Measurements from ENCODE around the gene CEBPG.

CEBPG gene

DNA sequence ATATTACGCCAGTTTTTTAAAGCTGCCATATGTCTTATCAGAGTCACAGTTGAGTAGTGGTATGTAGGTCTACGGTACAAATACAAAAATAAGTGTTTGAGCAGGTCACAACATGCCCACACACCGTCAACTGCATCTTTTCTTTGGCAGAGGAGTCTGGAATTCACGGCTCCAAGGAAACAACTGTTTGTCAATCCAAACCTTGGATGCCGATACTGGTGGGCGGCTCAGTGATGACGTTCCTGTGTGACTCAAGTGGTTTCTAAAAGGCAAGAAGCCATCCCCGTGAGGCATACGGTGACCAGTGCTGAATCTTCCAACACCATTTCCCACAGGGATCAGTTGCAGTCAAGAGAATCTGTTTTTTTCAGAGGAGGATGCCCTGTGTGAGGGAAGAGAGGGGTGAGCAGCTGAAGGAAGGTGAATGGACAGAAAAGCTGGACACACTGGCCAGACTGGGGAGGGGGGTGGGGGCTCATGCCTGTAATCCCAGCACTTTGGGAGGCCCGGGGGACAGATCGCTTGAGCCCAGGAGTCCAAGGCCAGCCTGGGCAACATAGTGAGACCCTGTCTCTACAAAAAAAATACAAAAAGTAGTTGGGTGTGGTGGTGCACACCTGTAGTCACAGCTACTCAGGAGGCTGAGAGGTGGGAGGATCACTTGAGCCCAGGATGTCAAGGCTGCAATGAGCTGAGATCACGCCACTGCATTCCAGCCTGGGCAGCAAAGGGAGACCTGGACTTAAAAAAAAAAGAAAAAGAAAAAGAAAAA is 22.8 kb upstream of the CEBPG start:
- DNase-seq (ENCODE audit: low read depth): no peak

DNA sequence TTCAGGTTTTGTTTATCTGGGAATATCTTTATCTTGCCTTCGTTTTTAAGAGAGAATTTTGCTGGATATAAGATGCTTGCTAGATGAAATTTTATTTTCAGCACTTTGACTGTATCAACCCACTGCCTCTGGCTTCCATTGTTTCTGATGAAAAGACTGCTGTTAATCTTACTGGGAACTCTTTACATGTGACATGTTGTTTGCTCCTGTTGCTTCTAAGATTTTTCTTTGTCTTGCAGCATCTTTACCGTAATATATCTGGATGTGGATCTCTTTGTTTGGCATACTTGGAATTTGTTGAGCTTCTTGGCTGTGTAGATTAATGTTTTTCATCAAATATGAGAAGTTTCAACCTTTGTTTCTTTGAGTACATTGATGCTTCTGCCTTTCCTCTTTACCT is 18.0 kb upstream of the CEBPG start:
- no peak for DNase-seq (ENCODE audit: low read depth)

DNA sequence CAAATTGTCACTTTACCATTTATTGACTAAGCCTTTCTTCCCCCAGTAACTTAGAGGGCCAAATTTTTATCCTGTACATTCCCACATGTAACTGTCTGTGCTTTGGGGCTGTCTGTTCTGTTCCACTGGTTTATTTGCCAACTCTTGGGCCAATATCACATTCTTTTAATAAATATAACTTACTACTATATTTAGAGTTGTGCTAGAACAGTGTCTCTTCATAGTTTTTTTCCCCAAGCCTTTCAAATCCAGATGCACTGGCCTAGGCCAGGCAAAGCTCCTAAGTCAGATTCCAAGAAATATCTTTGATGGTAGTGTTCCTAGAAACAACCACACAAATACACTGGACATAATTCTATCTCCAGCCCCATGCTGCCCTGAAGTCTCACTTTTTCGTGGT is 16.0 kb upstream of the CEBPG start:
- DNase-seq (ENCODE audit: low read depth): no peak

DNA sequence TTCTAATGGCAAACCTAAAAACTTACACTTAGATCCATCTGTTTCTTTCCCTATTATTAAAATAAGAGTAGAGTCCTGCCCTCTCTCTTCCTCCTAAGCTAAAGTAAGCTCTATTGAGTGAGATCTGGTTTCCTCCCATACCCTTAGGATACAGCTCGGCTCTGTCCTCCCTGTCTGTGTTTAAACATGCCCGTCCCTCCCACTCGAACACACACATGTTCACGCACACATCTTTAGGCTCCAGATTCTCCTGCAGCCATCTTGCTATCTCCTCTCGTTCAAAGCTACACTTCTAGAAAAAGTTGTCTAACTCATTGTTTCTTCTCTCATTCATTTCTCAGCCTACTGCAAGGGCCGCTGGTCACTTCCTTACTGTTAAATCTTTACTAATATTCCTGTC is 15.1 kb upstream of the CEBPG start:
- DNase-seq (ENCODE audit: low read depth): no peak

DNA sequence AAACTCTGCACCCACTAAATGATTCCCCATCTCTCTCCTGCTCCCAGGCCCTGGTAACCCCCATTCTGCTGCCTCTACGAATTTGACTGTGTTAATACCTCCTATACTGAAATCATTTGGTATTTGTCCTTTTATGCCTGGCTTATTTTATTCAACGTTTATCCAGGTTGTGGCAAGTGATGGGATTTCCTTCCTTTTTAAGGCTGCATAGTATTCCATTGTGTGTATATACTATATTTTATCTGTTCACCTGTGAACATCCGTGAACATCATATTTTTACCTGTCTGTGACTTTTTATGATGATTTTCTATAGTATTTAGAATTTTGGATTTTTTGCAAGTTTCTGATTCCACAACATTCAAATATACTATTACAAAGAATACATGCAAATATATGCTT is 13.9 kb upstream of the CEBPG start:
- no peak for DNase-seq (ENCODE audit: low read depth)

DNA sequence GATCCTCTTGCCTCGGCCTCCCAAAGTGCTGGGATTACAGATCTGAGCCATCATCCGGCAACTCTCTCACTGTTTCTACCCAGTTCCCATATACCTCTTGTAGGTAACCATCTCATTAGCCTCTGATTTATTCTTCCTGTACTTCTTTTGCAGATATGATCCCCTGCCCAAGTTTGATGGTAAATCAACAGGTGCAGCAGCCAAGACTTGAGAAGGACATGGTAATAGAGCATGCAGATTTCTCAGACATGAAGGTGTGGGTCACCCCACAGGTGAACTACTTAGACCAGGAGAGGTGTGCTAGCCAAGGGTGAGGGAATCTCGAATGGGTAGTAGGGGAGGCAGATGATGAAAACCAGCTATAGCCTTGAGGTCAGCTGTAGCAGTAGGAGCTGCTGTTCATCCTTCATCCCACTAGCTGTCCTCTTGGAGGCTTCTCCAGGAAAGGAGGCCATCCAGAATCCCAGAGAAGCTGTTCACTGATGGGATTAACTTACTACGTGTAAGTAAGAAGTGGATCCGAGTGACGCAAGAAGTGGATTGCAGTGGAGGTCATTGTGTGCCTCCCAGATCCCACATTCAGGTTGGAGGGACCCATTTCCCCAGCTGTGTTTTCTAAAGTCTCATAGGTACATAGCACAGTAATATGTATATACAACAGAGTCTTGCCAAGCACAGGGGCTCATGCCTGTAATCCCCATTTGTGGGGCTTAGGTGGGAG is 10.8 kb upstream of the CEBPG start:
- no peak for DNase-seq (ENCODE audit: low read depth)

DNA sequence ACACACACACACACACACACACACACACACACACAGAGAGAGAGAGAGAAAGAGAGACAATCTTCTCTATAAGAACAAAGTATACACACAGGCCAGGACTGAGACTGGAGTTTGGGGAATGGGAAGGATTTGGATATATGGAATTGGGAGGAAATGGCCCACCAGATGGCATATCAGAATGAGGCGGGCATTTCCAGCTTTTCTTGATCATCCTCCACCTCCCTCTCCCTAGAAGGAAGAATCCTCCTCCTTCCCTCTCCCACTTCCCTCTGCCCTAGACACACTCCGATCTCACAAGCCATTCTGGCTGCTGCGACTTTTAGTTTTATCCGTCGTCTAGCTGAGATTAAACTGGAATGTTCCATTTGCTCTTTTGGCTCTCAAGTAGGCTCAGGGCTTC is 10.0 kb upstream of the CEBPG start:
- DNase-seq (ENCODE audit: low read depth): no peak

DNA sequence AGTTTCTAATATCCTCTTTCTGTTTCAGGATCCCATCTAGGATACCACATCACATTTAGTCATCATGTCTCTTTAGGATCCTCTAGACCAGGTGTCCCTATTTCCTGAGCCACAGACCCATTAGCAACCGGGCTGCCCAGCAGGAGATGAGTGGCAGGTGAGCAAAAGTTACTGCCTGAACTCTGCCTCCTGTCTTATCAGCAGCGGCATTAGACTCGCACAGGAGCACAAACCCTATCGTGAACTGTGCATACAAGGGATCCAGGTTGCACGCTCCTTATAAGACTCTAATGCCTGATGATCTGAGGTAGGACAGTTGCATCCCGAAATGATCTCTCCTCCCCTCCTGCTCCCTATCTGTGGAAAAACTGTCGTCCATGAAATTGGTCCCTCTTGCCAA is 7.8 kb upstream of the CEBPG start:
- no peak for DNase-seq (ENCODE audit: low read depth)

DNA sequence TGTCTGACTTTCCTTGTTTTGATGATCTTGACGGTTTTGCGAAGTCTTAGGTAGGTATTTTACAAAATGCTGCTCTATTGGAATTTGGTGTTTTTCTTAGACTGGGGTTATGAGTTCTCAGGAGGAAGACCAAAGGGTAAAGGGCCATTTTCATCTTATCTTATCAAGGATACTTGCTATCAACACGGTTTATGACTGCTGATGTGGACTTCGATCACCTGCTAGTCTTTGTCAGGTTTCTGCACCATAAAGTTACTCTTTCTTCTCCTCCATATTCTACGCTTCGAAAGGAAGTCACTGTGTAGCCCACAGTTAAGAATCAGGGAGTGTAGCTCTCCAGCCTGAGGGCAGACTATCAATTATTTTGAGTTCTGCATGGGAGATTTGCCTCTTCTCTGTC is 7.4 kb upstream of the CEBPG start:
- DNase-seq (ENCODE audit: low read depth): no peak

DNA sequence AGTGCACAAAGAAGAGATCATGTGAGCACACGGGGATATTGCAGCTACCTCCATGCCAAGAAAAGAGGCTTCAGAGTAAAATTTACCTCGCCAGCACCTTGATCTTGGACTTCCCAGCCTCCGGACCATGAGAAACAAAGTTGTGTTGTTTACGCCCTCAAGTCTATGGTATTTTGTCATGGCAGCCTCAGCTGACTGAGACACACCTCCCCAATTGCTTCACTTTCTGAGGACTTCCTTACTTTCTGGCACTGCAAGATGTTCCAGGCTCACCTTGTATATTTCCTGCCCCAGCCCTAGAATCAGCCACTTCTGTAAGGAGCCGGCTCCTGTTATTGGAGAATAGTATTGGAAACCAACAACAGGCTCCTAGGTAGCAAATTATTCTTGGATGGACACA is 6.6 kb upstream of the CEBPG start:
- no peak for DNase-seq (ENCODE audit: low read depth)

DNA sequence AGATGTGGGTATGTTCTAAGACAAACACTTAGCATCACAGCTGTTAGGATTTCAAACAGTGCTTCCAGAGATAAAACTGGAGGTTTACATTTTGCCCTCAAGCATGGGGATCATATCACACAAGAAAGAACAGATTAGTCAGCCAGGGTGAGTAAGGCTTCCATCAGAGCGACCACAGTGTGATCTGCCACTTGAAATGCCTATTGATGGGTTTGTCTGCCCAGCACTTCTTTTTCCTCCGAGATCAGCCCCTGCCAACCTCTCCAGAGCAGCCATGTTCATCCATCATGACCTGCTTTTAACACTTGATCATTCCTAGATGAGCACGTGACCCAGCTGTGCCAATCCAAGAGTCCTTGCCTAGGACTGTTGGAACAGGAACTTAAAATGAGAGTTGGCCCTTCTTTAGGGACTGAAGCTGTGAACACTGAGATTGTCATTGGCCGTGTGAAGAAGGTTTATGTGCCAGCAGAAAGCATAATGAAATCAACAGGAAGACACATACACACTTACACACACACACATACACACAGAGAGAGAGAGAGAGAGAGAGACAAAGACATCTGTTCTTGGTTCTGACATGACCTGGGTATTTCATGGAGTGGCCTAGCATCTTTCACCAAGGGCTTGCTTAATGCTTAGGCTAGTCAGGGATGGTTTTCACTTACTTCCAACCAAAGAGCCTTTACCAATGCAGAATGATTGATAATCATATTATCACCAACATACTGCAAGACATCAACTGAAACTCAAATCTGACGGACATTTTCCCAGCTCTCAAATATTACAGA is 5.2 kb upstream of the CEBPG start:
- DNase-seq (ENCODE audit: low read depth): no peak

DNA sequence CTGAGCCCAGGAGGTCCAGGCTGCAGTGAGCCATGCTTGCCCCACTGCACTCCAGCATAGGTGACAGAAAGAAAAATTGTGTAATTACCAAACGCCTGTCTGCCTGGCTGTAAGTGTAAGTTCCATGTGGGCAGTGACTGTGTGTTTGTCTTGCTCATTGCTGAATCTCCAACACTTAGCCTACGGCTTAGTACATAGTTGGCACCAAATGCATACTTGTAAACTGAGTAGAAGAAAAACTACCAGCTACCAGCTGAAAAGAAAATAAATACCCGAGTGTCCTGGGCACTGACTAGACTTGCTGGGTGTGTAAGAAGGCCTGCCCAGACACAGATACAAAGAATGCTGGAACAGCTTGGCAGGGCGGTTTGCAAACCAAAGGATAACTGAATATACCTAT is 2.7 kb upstream of the CEBPG start:
- no peak for DNase-seq (ENCODE audit: low read depth)

DNA sequence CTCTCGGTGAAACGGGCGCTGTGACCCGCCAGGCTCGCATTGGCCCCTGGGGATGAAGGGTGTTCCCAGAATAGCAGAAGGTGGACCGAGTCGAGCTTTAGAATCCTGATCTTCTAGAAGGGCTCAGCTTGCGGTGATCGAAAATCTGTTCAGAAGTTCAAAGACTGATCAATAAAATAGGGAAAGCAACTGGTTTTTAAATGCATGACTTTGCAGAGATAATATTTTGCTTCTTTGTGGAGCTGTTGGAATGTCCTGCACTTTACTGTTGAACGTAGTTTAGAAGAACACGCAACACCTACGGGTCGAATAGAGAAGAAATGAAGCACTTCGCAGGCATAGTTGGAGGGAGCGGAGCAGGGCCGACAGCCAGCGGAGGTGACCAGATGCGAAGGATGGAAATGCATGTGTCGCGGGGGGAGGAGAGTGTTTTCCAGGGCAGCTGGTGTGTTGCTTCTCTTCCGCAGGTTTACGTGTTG is 766 bp downstream of the CEBPG start:
- no peak for DNase-seq (ENCODE audit: low read depth)

DNA sequence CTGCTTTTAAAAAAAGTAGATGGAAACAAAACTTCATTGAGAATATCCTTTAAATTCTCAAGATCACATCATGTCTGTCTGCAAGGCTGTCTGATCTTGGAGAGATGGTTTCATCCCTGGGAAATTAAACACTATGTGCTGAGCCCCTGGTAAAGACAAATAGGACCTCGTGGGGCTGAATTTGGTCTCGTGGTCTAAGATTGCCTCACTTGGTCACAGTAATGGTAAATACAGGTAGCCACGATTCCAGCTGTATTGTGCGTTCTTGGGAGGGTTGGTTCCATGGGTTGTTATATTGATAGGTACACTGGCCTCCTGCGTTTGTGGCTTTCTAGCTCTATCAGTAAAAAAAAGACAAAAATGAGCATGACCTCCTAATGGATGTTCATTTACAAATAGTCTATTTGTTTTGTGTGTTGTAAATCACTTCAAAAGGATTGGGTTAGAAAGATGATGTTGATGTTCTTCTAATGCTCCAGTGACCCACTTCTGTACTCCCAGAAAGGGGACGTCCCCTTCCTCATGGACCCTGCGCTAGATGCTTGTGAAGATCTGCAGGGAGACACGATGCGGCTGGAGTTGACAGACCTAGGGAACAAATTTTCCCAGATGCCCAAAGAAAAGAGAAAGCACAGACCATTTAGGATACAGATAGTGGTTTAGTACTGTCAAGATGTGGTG is 1.8 kb downstream of the CEBPG start:
- DNase-seq (ENCODE audit: low read depth): no peak

DNA sequence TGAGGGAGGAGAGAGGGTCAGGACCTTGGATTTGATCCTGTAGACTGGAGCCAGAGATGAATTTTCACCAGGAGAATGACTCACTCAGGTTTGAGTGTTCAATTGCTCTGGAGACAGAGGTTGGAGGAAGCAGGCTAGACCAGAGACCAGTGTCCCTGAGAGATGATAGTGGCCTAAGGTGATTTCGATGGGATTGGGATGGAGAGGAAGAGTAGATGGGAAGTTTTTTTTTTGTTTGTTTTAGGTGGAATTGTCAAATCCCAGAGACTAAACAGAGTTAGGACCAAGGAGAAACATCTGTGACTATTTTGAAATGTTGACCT is 2.3 kb downstream of the CEBPG start:
- DNase-seq (ENCODE audit: low read depth): no peak

DNA sequence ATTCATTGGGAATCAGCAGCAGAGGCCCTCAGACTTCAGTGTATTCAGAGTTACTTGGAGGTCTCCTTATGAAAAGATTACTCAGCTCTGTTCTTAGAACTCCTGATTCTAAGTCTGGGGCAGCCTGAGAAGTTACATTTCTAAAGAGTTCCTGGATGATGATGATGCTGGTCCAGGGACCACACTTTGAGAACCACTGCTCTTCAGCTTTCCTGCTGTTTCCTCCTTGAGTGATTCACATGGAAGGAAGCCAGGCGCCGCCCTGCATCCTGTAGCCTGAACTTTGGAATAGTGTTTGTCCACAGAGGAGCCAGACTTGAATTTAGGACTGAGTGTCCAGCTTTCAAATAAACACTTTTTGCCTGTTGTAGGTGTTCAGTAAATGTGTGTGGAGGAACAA is 2.9 kb downstream of the CEBPG start:
- no peak for DNase-seq (ENCODE audit: low read depth)

DNA sequence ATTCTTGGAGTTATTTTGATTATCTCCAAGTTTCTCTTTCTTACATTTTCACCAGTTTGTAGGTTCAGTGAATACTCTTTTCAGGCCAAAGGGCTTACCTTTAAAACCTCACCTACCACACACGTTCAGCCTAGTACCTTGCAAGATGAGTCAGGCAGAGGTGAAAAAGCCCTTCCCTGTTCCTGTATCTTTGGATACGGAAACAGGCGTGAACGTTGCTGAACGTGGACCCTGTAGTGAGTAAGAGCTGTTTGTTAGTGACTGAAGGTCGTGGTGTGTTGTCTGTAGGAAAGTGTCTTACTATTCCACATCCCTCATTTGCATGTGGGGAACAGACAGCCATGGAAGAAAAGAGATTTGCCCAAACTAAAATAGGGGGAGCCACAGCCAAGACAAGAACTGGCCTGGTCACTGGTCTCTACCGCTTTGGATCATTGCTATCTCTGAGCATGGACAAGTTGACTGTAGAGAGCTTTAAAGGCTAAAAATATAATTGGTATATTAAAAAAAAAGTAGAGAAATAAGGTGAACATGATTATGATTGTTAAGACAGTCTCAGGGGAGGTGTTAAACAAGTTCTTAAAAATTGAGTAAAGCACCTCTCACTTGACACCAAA is 3.5 kb downstream of the CEBPG start:
- no peak for DNase-seq (ENCODE audit: low read depth)

DNA sequence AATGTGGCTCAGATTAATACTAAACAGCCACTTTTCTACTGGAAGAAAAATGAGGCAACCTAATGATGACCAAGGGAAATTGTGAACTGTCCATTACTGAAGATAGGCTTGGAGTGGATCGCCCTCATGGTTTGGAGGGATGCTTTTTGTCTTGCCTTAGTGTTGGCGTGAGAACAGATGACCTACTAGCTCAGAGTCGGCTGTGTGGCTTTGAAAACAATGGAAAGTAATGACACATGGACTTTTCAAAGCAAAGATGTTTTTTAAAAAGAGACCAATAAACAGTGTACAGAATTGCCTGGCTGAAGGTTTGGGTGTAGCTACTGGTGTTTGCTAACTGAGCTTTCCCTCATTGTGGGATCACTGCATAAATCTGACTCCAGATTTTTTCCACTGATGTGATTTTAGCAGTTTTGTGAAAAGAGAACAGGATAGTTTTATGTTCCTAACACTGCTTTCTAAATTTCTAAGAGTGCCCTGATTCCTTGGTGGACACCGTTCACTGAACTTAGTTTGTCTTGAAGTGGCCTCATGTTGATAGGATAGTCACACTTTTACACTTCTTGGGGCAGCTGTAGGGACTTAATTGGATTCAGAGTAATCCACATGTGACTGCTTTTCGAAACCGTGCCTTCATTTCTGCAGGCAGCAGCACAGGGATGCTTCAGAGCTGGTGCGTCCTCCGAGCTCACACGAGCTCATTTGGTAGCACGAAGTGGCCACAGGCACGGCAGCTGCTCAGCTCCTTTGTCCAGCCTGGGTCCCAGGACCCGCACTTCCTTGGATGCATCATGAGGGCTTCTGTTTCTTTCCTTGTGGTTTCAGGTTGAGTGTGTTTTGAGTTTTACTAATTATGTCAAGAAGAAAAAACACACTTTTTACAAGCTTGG is 4.3 kb downstream of the CEBPG start:
- no peak for DNase-seq (ENCODE audit: low read depth)

DNA sequence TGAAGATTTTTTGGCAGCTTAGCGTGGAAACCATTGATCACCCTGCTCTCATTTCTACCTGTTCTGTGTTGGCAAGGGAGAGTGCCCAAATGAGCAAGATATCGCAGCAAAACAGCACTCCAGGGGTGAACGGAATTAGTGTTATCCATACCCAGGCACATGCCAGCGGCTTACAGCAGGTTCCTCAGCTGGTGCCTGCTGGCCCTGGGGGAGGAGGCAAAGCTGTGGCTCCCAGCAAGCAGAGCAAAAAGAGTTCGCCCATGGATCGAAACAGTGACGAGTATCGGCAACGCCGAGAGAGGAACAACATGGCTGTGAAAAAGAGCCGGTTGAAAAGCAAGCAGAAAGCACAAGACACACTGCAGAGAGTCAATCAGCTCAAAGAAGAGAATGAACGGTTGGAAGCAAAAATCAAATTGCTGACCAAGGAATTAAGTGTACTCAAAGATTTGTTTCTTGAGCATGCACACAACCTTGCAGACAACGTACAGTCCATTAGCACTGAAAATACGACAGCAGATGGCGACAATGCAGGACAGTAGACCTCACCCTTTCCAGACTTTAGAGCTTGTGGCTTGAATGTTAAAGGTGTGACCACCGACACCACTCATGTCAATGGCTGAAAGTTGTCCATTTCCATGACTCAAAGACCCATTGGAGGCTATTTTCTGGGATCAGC is 5.8 kb downstream of the CEBPG start:
- DNase-seq (ENCODE audit: low read depth): no peak

DNA sequence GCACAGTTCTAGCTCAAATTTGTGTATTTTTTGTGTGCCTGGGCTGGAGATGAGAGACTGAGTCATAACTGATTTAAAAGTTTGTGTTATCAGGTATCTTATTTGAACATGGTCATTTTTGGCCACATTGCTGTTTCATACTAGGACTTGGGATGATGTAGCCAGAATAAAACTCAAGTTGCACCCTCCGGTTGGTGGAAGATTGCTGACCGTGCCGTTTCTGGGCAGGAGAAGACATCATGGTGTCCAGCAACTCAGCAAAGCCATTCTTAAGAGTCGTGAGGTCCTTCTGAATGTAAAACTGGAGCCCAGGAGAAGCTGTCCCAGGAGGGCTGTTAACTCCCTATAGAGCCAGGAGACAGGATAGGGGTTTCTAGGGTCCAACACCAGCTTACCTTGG is 7.6 kb downstream of the CEBPG start:
- DNase-seq (ENCODE audit: low read depth): no peak
